Panc1 (cell line): ENCODE data around the gene NUDT22. TPM values are rescaled to one million over a fixed set of nuclear protein-coding genes. Genes with fewer than 3 reads are reported as not detected.
A peak's percentile ranks its signal among the peaks of the same experiment; 100 is the strongest.

Source experiments
- ATAC-seq: fragments of 200-7000 bp; cut with Tn5 transposase; 2 replicates; pipeline ENCODE4 v1.9.1; 2020; ENCODE audit warnings: mild to moderate bottlenecking, moderate library complexity
- BruUV-seq: library from RNA; stranded (reverse); fragments of 400-500 nt; replicated peaks from 2 replicates; lab custom pipeline; 2021; lab: Mats Ljungman, UMichigan
- CTCF ChIA-PET: fragments of 300-600 bp; sonication (Branson Sonifier 250); formaldehyde crosslinking; loops from one replicate; lab custom pipeline; 2022; ENCODE audit warnings: antibody characterized with exemption; lab: Charles Lee
- POLR2A ChIA-PET: fragments of 300-600 bp; sonication (Branson Sonifier 250); formaldehyde crosslinking; loops from one replicate; lab custom pipeline; 2022; ENCODE audit warnings: antibody characterized with exemption; lab: Charles Lee
- DNase-seq: peaks from one replicate; pipeline ENCODE4 v3.0.0-alpha.2; 2010; ENCODE audit warnings: low read depth, low spot score
- H3K27ac ChIP-seq: 2 replicates; pipeline ENCODE4 v1.5.1; 2011; ENCODE audit warnings: mild to moderate bottlenecking, low read length, inconsistent platforms
- H3K27me3 ChIP-seq: fragments of 200-500 bp; sonication (Bioruptor generic); 2 replicates; pipeline ENCODE4 v1.6.0; 2014; ENCODE audit warnings: low read length, inconsistent platforms; ENCODE audit not compliant: control insufficient read depth, insufficient read depth
- H3K36me3 ChIP-seq: fragments of 200-500 bp; sonication (Bioruptor generic); 2 replicates; pipeline ENCODE4 v1.5.1; 2014; ENCODE audit warnings: inconsistent platforms, mild to moderate bottlenecking, low read length, moderate library complexity; ENCODE audit not compliant: control insufficient read depth, insufficient read depth
- H3K4me1 ChIP-seq: 2 replicates; pipeline ENCODE4 v1.5.1; 2011; ENCODE audit warnings: inconsistent platforms, mild to moderate bottlenecking, low read length, moderate library complexity; ENCODE audit not compliant: control insufficient read depth, insufficient read depth
- H3K4me3 ChIP-seq, 2 experiments: 2 replicates each; pipeline ENCODE4 v1.5.1; 2011 to 2012; ENCODE audit warnings: low read depth in 2 of 2, low read length in 2 of 2, mild to moderate bottlenecking in 2 of 2, inconsistent platforms in 1 of 2, moderate library complexity in 1 of 2
- H3K9me3 ChIP-seq: fragments of 200-500 bp; sonication (Bioruptor generic); 2 replicates; pipeline ENCODE4 v1.5.1; 2014; ENCODE audit warnings: low read depth, mild to moderate bottlenecking, inconsistent platforms, low read length, moderate library complexity; ENCODE audit not compliant: control insufficient read depth, insufficient read depth
- CTCF ChIP-seq: fragments of 450-650 bp; IDR thresholded peaks from 2 replicates; pipeline ENCODE4 v1.5.1; 2017; ENCODE audit warnings: mild to moderate bottlenecking
- POLR2AphosphoS5 ChIP-seq: IDR thresholded peaks from 2 replicates; pipeline ENCODE4 v1.6.1; 2012; ENCODE audit warnings: mild to moderate bottlenecking, low read depth, low read length, moderate library complexity
- REST ChIP-seq, 2 experiments: IDR thresholded peaks; 2 replicates each; pipeline ENCODE4 v1.6.1; 2011 to 2012; ENCODE audit warnings: low read depth in 2 of 2, control low read depth in 1 of 2, low read length in 1 of 2, mild to moderate bottlenecking in 1 of 2, moderate library complexity in 1 of 2; ENCODE audit not compliant: insufficient read depth in 1 of 2
- SIN3A ChIP-seq: IDR thresholded peaks from 2 replicates; pipeline ENCODE4 v1.6.1; 2012; ENCODE audit warnings: low read depth, mild to moderate bottlenecking, low read length, moderate library complexity, borderline replicate concordance; ENCODE audit not compliant: insufficient read depth
- TCF7L2 ChIP-seq: IDR thresholded peaks from 2 replicates; pipeline ENCODE4 v1.6.1; 2011; ENCODE audit warnings: mild to moderate bottlenecking, low read depth, low read length, inconsistent platforms
- in situ Hi-C: cut with HindIII; loops from 2 replicates; pipeline ENCODE4 v1.10.0; 2016; ENCODE audit warnings: low sequenced_read_pairs, low pct_unique_long_range_greater_than_20kb
- intact Hi-C: fragments of 100-400 bp; cut with micrococcal nuclease; formaldehyde crosslinking; loops from one replicate; pipeline ENCODE4 v1.10.0; 2022; ENCODE audit not compliant: unreplicated experiment
- total RNA-seq: library from RNA; stranded (reverse); gene quantifications from one replicate; pipeline ENCODE4 v1.2.1, GENCODE V29; 2021; ENCODE audit not compliant: unreplicated experiment

The NUDT22 gene
- total RNA-seq, 1 experiment from 2014 or later: 98.8 TPM

GRCh38 chr11:64269540-64270220, 43.6 kb downstream of the NUDT22 start:
- no peaks in the 10 kb centered on the region for H3K27me3 ChIP-seq
- no peaks in the 10 kb centered on the region; the same call in 1 of the 2 replicates for H3K36me3 ChIP-seq
- in situ Hi-C loops (no loop called here), intact Hi-C loops (no loop called here)
- peak; percentile 69 for TF ChIP-seq TCF7L2
- TF ChIP-seq POLR2AphosphoS5: peak; percentile 94
- no peak for TF ChIP-seq REST (IDR thresholded peaks at IDR 0.05; ENCODE audit: insufficient read depth in 1 of 2, low read depth in 2 of 2, low read length in 1 of 2)
- TF ChIP-seq SIN3A: peak; percentile 89; the same call in 1 of the 2 replicates
- peak; percentile 98 for DNase-seq
- POLR2A ChIA-PET: interaction anchor here (0.6 to 1.0 kb wide), 5 partner anchors 17 to 274 kb away, joined by 3 to 6 read pairs (median 3); partner anchors contain the start of gene PRDX5
- no TSS peak for BruUV-seq
- peaks cover 13% of the 10 kb centered on the region for H3K4me1 ChIP-seq
- ATAC-seq: peak; percentile 91
- H3K9me3 ChIP-seq: no peaks in the 10 kb centered on the region
- H3K4me3 ChIP-seq: peak overlapping the region; percentile 69 to 91
- H3K27ac ChIP-seq: peak overlapping the region; percentile 98
- CTCF ChIA-PET: interaction anchor here (0.9 to 1.0 kb wide), 2 partner anchors 19 to 31 kb away, joined by 3 to 4 read pairs; partner anchors contain the start of gene PLCB3

- H3K9me3 ChIP-seq: no peaks in the 10 kb centered on the region
- no peak overlapping the region for H3K4me3 ChIP-seq
- no TSS peak for BruUV-seq
- no peaks in the 10 kb centered on the region for H3K4me1 ChIP-seq
- TF ChIP-seq TCF7L2 (no peak), SIN3A (no peak), CTCF (no peak), POLR2AphosphoS5 (no peak), REST (IDR thresholded peaks at IDR 0.05; ENCODE audit: insufficient read depth in 1 of 2, low read depth in 2 of 2, low read length in 1 of 2) (no peak)
- ChIA-PET POLR2A (interaction anchor here (1.0 kb wide), 1 partner anchor 9 kb away, joined by 3 read pairs; the partner anchor contains the start of gene BAD), CTCF (no interaction called here)
- no peak overlapping the region for H3K27ac ChIP-seq
- no peaks in the 10 kb centered on the region for H3K27me3 ChIP-seq
- intact Hi-C loops: no loop called here
- no peaks in the 10 kb centered on the region; the same call in 1 of the 2 replicates for H3K36me3 ChIP-seq
- DNase-seq: no peak
- in situ Hi-C loops: no loop called here
- no peak for ATAC-seq
Measured at GRCh38 chr11:64275031-64275800, 49.1 kb downstream of the NUDT22 start.
